GM23338 (cell line): ENCODE measurements around the gene TNFRSF8. TPM values are rescaled to one million over a fixed set of nuclear protein-coding genes. Genes with fewer than 3 reads are reported as not detected.

Experiments
- ATAC-seq: fragments of 200-7000 bp; cut with Tn5 transposase; 3 replicates; pipeline ENCODE4 v1.9.1; 2020
- DNase-seq: peaks from one replicate; pipeline ENCODE4 v3.0.0-alpha.2; 2015; ENCODE audit warnings: low spot score
- H2AFZ ChIP-seq: fragments of 200-600 bp; sonication (generic); 2 replicates; pipeline ENCODE4 v1.8.0; 2016; ENCODE audit warnings: antibody characterized with exemption, mild to moderate bottlenecking, moderate library complexity
- H3F3A ChIP-seq: fragments of 200-600 bp; sonication (generic); replicated peaks from 2 replicates; pipeline ENCODE4 v1.8.0; 2017; ENCODE audit warnings: antibody characterized with exemption, mixed run types, low read depth
- H3K27ac ChIP-seq: fragments of 200-600 bp; sonication (generic); 2 replicates; pipeline ENCODE4 v1.6.1; 2016; ENCODE audit warnings: low read depth
- H3K27me3 ChIP-seq: fragments of 200-600 bp; sonication (generic); 2 replicates; pipeline ENCODE4 v1.8.0; 2016; ENCODE audit warnings: mild to moderate bottlenecking, mixed run types, moderate library complexity; ENCODE audit not compliant: insufficient read depth
- H3K36me3 ChIP-seq: fragments of 200-600 bp; sonication (generic); 2 replicates; pipeline ENCODE4 v1.8.0; 2016; ENCODE audit warnings: mild to moderate bottlenecking; ENCODE audit not compliant: insufficient read depth
- H3K4me1 ChIP-seq: fragments of 200-600 bp; sonication (generic); 2 replicates; pipeline ENCODE4 v1.8.0; 2016; ENCODE audit warnings: mild to moderate bottlenecking, moderate library complexity; ENCODE audit not compliant: insufficient read depth
- H3K4me2 ChIP-seq: fragments of 200-600 bp; sonication (generic); 2 replicates; pipeline ENCODE4 v1.7.1; 2017; ENCODE audit warnings: mixed run types
- H3K4me3 ChIP-seq: fragments of 200-600 bp; sonication (generic); 2 replicates; pipeline ENCODE4 v1.6.1; 2016; ENCODE audit warnings: mixed run types
- H3K79me2 ChIP-seq: fragments of 200-600 bp; sonication (generic); replicated peaks from 2 replicates; pipeline ENCODE4 v1.8.0; 2017; ENCODE audit warnings: mild to moderate bottlenecking; ENCODE audit not compliant: insufficient read depth
- H3K9me2 ChIP-seq: fragments of 200-600 bp; sonication (generic); 2 replicates; pipeline ENCODE4 v1.8.0; 2017; ENCODE audit not compliant: insufficient read depth
- H4K20me1 ChIP-seq: fragments of 200-600 bp; sonication (generic); replicated peaks from 2 replicates; pipeline ENCODE4 v1.8.0; 2017; ENCODE audit warnings: mild to moderate bottlenecking; ENCODE audit not compliant: insufficient read depth
- H3K27ac Mint-ChIP-seq: 2 replicates; pipeline ENCODE4 v1.8.0; 2020; ENCODE audit warnings: inconsistent platforms, mild to moderate bottlenecking, moderate library complexity, mixed read lengths
- H3K27me3 Mint-ChIP-seq: 3 replicates; pipeline ENCODE4 v1.8.0; 2022; ENCODE audit warnings: low read depth, mild to moderate bottlenecking, moderate library complexity, mixed read lengths, inconsistent platforms; ENCODE audit not compliant: insufficient read depth, poor library complexity
- H3K36me3 Mint-ChIP-seq: 3 replicates; pipeline ENCODE4 v1.8.0; 2021; ENCODE audit warnings: low read depth, mild to moderate bottlenecking, inconsistent platforms, moderate library complexity, mixed read lengths
- H3K4me1 Mint-ChIP-seq: 3 replicates; pipeline ENCODE4 v1.8.0; 2020; ENCODE audit warnings: mild to moderate bottlenecking, inconsistent platforms, mixed read lengths
- H3K4me3 Mint-ChIP-seq: 3 replicates; pipeline ENCODE4 v1.8.0; 2021; ENCODE audit warnings: moderate library complexity, mild to moderate bottlenecking, inconsistent platforms, mixed read lengths
- H3K9me3 Mint-ChIP-seq: 3 replicates; pipeline ENCODE4 v1.8.0; 2020; ENCODE audit warnings: moderate library complexity, mild to moderate bottlenecking, inconsistent platforms, mixed read lengths
- EZH2 ChIP-seq: fragments of 200-600 bp; sonication (generic); IDR thresholded peaks from one replicate; pipeline ENCODE4 v1.8.0; 2017; ENCODE audit warnings: antibody characterized with exemption, mild to moderate bottlenecking, low read depth; ENCODE audit not compliant: unreplicated experiment
- JUNB ChIP-seq: IDR thresholded peaks from one replicate; pipeline ENCODE4 v1.6.1; 2016; ENCODE audit warnings: antibody characterized with exemption; ENCODE audit not compliant: unreplicated experiment
- NANOG ChIP-seq: IDR thresholded peaks from 2 replicates; pipeline ENCODE4 v1.6.1; 2016; ENCODE audit warnings: antibody characterized with exemption, borderline replicate concordance
- polyA plus RNA-seq: library from polyadenylated mRNA; unstranded; fragments of >200 nt; fragmentation: Nextera tagmentation; extraction: Ambion mirVana; gene quantifications from 2 replicates; pipeline ENCODE4 v1.2.1, GENCODE V29; 2016
- total RNA-seq: library from RNA; depleted of rRNA; stranded (reverse); fragments of >200 nt; shearing (Covaris generic); gene quantifications from 2 replicates; pipeline ENCODE4 v1.2.3, GENCODE V29; 2014
- TF ChIP-seq, protein P1 (sequence below): IDR thresholded peaks from 2 replicates; pipeline ENCODE4 v1.6.1; 2016; ENCODE audit warnings: antibody characterized with exemption
- TF ChIP-seq, protein P2 (sequence below): fragments of 250-450 bp; sonication (Bioruptor Pico); IDR thresholded peaks from 2 replicates; pipeline ENCODE4 v1.5.0; 2020; ENCODE audit warnings: mild to moderate bottlenecking, moderate library complexity

TNFRSF8 gene
- total and polyA plus RNA-seq, 2 experiments from 2014 or later: 11.7 to 28.2 TPM

DNA sequence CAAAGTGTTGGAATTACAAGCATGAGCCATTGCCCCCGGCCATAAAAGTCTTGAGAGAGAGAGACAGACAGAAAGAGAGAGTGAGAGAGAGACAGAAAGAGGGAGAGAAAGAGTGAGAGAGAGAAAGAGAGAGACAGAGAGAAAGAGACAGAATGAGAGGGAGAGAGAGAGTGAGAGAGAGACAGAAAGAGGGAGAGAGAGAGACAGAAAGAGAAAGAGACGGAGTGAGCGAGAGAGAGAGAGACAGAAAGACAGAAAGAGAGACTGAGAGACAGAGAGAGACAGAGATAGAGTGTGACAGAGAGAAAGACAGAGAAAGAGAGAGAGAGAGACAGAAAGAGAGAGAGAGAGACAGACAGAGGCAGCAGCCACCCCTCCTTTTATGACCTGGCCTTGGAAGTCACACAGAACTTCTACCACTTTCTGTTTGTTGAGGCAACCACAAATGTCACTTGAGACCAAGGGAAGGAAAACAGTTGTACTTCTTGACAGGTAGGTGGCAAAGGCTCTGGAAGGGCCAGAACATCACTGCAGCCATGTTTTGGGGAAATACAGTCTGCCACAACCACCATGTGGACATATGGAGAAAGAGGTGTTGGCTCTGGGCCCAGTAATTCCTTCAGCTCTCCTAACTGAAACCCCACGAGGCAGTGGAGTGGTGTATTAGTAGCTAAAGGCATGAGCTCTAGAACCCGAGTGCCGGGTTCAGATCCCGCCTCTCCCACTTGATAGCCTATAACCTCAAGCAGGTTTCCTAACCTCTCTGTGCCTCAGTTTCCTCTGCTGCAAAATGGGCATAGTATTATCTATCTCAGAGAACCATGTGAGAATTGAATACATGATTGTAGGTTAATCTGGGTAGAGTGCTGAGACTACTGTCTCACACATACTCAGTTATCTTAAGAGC is 50.6 kb downstream of the TNFRSF8 start:
- H3K36me3 ChIP-seq: peaks cover 10% of the 10 kb centered on the region
- no peak overlapping the region for H3K4me3 ChIP-seq
- H3K4me2 ChIP-seq: no peak overlapping the region
- Mint-ChIP-seq H3K27ac (no peak overlapping the region), H3K4me3 (no peak overlapping the region), H3K9me3 (no peaks in the 10 kb centered on the region), H3K4me1 (no peaks in the 10 kb centered on the region), H3K27me3 (peaks cover 1% of the 10 kb centered on the region), H3K36me3 (peaks cover 18% of the 10 kb centered on the region; the same call in 2 of the 3 replicates)
- peaks cover 5% of the 10 kb centered on the region for H4K20me1 ChIP-seq
- H3K79me2 ChIP-seq: no peaks in the 10 kb centered on the region
- no peaks in the 10 kb centered on the region for H3K9me2 ChIP-seq
- no peaks in the 10 kb centered on the region for H3K27me3 ChIP-seq
- TF ChIP-seq EZH2: no peak
- TF ChIP-seq, protein P1, sequence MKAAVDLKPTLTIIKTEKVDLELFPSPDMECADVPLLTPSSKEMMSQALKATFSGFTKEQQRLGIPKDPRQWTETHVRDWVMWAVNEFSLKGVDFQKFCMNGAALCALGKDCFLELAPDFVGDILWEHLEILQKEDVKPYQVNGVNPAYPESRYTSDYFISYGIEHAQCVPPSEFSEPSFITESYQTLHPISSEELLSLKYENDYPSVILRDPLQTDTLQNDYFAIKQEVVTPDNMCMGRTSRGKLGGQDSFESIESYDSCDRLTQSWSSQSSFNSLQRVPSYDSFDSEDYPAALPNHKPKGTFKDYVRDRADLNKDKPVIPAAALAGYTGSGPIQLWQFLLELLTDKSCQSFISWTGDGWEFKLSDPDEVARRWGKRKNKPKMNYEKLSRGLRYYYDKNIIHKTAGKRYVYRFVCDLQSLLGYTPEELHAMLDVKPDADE: no peak
- no peak for TF ChIP-seq JUNB
- no peak for TF ChIP-seq NANOG
- TF ChIP-seq, protein P2, sequence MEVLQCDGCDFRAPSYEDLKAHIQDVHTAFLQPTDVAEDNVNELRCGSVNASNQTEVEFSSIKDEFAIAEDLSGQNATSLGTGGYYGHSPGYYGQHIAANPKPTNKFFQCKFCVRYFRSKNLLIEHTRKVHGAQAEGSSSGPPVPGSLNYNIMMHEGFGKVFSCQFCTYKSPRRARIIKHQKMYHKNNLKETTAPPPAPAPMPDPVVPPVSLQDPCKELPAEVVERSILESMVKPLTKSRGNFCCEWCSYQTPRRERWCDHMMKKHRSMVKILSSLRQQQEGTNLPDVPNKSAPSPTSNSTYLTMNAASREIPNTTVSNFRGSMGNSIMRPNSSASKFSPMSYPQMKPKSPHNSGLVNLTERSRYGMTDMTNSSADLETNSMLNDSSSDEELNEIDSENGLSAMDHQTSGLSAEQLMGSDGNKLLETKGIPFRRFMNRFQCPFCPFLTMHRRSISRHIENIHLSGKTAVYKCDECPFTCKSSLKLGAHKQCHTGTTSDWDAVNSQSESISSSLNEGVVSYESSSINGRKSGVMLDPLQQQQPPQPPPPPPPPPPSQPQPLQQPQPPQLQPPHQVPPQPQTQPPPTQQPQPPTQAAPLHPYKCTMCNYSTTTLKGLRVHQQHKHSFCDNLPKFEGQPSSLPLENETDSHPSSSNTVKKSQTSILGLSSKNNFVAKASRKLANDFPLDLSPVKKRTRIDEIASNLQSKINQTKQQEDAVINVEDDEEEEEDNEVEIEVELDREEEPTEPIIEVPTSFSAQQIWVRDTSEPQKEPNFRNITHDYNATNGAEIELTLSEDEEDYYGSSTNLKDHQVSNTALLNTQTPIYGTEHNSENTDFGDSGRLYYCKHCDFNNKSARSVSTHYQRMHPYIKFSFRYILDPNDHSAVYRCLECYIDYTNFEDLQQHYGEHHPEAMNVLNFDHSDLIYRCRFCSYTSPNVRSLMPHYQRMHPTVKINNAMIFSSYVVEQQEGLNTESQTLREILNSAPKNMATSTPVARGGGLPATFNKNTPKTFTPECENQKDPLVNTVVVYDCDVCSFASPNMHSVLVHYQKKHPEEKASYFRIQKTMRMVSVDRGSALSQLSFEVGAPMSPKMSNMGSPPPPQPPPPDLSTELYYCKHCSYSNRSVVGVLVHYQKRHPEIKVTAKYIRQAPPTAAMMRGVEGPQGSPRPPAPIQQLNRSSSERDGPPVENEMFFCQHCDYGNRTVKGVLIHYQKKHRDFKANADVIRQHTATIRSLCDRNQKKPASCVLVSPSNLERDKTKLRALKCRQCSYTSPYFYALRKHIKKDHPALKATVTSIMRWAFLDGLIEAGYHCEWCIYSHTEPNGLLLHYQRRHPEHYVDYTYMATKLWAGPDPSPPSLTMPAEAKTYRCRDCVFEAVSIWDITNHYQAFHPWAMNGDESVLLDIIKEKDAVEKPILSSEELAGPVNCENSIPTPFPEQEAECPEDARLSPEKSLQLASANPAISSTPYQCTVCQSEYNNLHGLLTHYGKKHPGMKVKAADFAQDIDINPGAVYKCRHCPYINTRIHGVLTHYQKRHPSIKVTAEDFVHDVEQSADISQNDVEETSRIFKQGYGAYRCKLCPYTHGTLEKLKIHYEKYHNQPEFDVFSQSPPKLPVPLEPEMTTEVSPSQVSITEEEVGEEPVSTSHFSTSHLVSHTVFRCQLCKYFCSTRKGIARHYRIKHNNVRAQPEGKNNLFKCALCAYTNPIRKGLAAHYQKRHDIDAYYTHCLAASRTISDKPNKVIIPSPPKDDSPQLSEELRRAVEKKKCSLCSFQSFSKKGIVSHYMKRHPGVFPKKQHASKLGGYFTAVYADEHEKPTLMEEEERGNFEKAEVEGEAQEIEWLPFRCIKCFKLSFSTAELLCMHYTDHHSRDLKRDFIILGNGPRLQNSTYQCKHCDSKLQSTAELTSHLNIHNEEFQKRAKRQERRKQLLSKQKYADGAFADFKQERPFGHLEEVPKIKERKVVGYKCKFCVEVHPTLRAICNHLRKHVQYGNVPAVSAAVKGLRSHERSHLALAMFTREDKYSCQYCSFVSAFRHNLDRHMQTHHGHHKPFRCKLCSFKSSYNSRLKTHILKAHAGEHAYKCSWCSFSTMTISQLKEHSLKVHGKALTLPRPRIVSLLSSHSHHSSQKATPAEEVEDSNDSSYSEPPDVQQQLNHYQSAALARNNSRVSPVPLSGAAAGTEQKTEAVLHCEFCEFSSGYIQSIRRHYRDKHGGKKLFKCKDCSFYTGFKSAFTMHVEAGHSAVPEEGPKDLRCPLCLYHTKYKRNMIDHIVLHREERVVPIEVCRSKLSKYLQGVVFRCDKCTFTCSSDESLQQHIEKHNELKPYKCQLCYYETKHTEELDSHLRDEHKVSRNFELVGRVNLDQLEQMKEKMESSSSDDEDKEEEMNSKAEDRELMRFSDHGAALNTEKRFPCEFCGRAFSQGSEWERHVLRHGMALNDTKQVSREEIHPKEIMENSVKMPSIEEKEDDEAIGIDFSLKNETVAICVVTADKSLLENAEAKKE (CRISPR knock-in tag): no peak
- DNase-seq (no peak), ATAC-seq (no peak)
- no peak overlapping the region for H2AFZ ChIP-seq
- H3K27ac ChIP-seq: no peak overlapping the region
- H3K4me1 ChIP-seq: no peaks in the 10 kb centered on the region
- peaks cover 5% of the 10 kb centered on the region; the same call in 1 of the 2 replicates for H3F3A ChIP-seq
